Measurements from ENCODE around the gene MBNL1.

Gene MBNL1

DNA sequence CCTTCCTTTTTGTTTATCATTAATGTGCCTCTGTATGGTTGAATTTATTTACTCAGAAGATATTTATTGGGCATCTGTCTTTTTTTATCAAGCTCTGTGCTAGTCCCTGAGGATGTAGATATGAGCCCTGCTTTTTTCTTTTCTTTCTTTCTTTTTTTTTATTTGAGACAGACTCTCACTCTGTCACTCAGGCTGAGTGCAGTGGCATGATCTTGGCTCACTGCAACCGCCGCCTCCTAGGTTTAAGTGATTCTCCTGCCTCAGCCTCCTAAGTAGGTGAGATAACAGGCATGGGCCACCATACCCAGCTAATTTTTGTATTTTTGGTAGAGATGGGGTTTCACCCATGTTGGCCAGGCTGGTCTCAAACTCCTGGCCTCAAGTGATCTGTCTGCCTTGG is 58.5 kb downstream of the MBNL1 start:
- TF ChIP-seq, protein P1, sequence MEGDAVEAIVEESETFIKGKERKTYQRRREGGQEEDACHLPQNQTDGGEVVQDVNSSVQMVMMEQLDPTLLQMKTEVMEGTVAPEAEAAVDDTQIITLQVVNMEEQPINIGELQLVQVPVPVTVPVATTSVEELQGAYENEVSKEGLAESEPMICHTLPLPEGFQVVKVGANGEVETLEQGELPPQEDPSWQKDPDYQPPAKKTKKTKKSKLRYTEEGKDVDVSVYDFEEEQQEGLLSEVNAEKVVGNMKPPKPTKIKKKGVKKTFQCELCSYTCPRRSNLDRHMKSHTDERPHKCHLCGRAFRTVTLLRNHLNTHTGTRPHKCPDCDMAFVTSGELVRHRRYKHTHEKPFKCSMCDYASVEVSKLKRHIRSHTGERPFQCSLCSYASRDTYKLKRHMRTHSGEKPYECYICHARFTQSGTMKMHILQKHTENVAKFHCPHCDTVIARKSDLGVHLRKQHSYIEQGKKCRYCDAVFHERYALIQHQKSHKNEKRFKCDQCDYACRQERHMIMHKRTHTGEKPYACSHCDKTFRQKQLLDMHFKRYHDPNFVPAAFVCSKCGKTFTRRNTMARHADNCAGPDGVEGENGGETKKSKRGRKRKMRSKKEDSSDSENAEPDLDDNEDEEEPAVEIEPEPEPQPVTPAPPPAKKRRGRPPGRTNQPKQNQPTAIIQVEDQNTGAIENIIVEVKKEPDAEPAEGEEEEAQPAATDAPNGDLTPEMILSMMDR (IDR thresholded peaks at IDR 0.05; ENCODE audit: extremely low read depth, missing control alignments): no peak
- DNase-seq (ENCODE audit: low spot score): no peak

DNA sequence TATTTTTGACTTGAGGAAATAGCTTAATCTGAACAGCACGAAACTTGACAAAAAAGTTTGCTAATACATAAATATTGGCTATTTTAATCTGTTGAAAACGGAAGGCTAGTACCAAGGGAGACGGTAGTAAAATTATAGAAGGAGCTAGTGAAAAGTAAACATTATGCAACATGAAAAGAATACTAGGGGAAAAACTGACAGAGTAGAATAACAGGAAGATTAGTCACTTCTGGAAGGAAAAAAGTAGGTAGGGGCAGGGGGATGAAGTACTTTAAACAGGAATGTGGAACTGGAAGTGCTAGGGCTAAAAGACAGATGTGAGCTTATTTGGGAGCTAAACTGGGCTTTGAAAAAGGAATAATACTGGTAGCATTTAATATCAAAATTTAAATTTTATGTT is 60.1 kb downstream of the MBNL1 start:
- DNase-seq (ENCODE audit: low spot score): no peak
- TF ChIP-seq, protein P1 (IDR thresholded peaks at IDR 0.05; ENCODE audit: extremely low read depth, missing control alignments): no peak

DNA sequence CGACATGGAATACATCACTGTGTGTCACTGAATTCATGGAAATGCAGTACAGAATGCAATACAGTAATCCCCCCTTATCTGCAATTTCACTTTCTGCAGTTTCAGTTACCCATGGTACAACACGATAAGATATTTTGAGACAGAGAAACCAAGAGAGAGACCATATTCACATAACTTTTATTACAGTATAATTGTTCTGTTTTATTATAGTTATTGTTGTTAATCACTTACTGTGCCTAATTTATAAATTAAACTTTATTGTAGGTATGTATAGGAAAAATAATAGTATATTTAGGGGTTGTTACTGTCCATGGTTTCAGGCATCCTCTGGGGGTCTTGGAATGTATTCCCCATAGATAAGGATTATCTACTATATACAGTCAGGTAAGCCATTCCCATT is 61.8 kb downstream of the MBNL1 start:
- DNase-seq (ENCODE audit: low spot score): no peak
- TF ChIP-seq, protein P1 (IDR thresholded peaks at IDR 0.05; ENCODE audit: extremely low read depth, missing control alignments): no peak

DNA sequence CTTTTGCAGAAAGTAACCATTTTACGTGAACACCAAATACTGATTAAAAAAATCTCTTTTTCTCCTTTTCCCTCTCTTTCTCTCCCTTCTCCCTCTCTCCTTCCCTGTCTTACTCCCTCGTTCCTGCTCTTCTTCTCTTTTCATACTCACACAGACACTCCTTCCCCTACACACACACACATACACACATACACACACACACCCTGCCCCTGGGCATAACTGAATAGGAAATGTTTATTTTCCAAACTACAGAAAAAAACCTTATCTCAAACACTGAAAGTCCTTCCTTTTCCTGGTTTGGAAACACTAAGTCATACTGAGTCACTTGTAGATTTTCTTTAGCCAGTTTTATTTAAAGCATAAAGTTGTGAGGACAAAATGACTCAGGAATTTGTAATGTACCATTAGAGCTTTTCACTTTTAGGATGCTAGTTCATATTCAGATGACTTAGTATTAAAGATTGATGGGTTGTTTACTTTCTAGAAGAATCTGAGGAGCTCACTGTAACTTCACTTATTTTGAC is 62.4 kb downstream of the MBNL1 start:
- DNase-seq (ENCODE audit: low spot score): no peak

DNA sequence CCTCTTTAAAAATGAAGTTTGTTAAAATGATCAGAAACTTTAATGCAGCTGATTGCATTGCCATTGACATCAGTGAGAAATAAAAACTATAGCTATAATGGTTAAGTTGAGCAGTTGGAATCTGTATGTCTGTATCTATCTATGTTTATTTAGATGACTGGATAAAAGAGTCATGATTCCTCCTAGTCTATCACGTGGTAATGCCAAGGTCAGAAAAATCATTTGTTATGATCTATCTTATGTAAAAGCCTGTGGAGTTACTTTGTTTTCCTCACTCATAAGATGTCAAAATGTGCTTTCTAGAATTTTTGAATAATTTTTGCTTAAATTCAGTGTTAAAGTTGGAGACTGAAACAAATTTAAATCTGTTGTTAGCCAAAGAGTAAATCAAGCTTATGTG is 63.3 kb downstream of the MBNL1 start:
- DNase-seq (ENCODE audit: low spot score): no peak
- TF ChIP-seq, protein P1 (IDR thresholded peaks at IDR 0.05; ENCODE audit: extremely low read depth, missing control alignments): no peak

More for the DNA sequence above, 62.4 kb downstream of the MBNL1 start:
- TF ChIP-seq, protein P1 (IDR thresholded peaks at IDR 0.05; ENCODE audit: extremely low read depth, missing control alignments): no peak

DNA sequence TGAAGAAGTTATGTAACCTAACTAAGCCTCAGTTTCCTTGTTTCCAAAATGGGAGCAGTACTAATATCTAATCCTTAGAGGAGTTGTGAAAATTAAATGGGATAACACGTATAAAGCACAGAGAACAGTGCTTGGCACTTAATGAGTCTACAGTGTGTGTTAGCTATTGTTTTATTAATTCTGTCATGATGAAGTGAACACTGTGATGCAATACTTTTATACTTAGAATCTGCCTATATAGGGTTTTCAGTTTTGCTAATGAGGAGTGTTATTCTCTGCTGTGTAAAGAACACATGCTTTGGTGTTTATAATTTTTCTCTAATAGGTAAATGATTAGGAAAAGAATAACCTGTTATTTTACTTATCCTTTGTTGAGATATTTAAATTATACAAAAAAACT is 65.2 kb downstream of the MBNL1 start:
- TF ChIP-seq, protein P1 (IDR thresholded peaks at IDR 0.05; ENCODE audit: extremely low read depth, missing control alignments): no peak
- DNase-seq (ENCODE audit: low spot score): no peak

DNA sequence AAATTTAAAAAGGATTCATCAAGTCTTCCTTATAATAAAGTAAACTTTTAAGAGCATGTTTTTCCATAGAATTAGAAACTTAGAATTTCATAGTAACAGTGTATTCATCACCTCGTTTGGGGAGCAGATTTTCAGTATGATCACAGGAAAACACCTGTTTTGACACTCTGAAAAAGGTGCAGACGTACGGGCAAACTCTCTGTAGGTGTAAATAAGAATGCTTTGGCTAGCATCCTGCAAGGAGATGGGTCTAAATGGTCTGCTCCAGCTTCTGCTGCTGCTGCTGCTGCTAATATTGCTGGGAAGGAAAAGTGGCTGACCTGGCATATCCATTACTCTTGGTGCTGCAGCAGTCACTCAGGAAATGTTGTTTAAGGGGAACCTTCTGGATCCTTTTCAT is 66.0 kb downstream of the MBNL1 start:
- TF ChIP-seq, protein P1 (IDR thresholded peaks at IDR 0.05; ENCODE audit: extremely low read depth, missing control alignments): no peak
- no peak for DNase-seq (ENCODE audit: low spot score)
